Measurements from ENCODE around the gene EIF4G1. TPM values are rescaled to one million over a fixed set of nuclear protein-coding genes. Genes with fewer than 3 reads are reported as not detected.

Gene EIF4G1
- total RNA-seq, 1 donor from 2014 or later: 137 TPM

DNA sequence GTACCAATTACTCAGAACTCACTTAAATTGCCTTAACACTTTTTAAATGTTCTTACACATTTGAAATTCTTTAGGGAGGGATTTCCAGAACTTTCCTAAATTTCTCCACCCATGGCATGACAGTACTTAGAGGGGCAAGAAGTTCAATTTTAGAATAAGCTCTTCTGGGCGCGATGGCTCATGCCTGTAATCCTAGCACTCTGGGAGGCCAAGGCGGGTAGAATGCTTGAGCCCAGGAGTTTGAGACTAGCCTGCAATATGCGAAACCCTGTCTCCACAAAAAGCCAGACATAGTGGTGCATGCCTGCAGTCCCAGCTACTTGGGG, 33.6 kb downstream of the EIF4G1 start:
- H3F3A ChIP-seq (ENCODE audit: low read depth): peaks cover 38% of the 10 kb centered on the region
- Mint-ChIP-seq H3K27ac (no peak overlapping the region), H3K4me1 (peaks cover 51% of the 10 kb centered on the region), H3K27me3 (ENCODE audit: insufficient read depth, low read depth) (peaks cover 11% of the 10 kb centered on the region), H3K36me3 (peaks cover 17% of the 10 kb centered on the region), H3K4me3 (no peak overlapping the region), H3K9me3 (no peaks in the 10 kb centered on the region)
- H3K9ac ChIP-seq: no peak overlapping the region
- no peaks in the 10 kb centered on the region for H3K36me3 ChIP-seq
- no peaks in the 10 kb centered on the region for H3K79me2 ChIP-seq (ENCODE audit: low read depth)
- no peak overlapping the region for H3K4me3 ChIP-seq
- no peaks in the 10 kb centered on the region for H3K27me3 ChIP-seq
- no peak overlapping the region for H3K4me2 ChIP-seq
- TF ChIP-seq EZH2 (IDR thresholded peaks at IDR 0.05): no peak
- TF ChIP-seq, protein P1, sequence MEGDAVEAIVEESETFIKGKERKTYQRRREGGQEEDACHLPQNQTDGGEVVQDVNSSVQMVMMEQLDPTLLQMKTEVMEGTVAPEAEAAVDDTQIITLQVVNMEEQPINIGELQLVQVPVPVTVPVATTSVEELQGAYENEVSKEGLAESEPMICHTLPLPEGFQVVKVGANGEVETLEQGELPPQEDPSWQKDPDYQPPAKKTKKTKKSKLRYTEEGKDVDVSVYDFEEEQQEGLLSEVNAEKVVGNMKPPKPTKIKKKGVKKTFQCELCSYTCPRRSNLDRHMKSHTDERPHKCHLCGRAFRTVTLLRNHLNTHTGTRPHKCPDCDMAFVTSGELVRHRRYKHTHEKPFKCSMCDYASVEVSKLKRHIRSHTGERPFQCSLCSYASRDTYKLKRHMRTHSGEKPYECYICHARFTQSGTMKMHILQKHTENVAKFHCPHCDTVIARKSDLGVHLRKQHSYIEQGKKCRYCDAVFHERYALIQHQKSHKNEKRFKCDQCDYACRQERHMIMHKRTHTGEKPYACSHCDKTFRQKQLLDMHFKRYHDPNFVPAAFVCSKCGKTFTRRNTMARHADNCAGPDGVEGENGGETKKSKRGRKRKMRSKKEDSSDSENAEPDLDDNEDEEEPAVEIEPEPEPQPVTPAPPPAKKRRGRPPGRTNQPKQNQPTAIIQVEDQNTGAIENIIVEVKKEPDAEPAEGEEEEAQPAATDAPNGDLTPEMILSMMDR (IDR thresholded peaks at IDR 0.05): no peak
- TF ChIP-seq EZH2phosphoT487 (IDR thresholded peaks at IDR 0.05): no peak
- peak overlapping the region; percentile 38 for H3K27ac ChIP-seq
- H3K9me3 ChIP-seq (ENCODE audit: low read depth): no peaks in the 10 kb centered on the region
- H4K20me1 ChIP-seq (ENCODE audit: low read depth): peaks cover 38% of the 10 kb centered on the region
- no peak for DNase-seq (ENCODE audit: low spot score)
- H2AFZ ChIP-seq (replicated peaks): no peak overlapping the region
- H3K4me1 ChIP-seq: peaks cover 16% of the 10 kb centered on the region

GRCh38 chr3:184349563-184350470, 35.4 kb downstream of the EIF4G1 start:
- Histone ChIP-seq H3K9me3 (ENCODE audit: low read depth) (no peaks in the 10 kb centered on the region), H3K27me3 (no peaks in the 10 kb centered on the region), H4K20me1 (ENCODE audit: low read depth) (peaks cover 37% of the 10 kb centered on the region), H2AFZ (replicated peaks) (no peak overlapping the region), H3K27ac (no peak overlapping the region), H3K4me1 (peaks cover 15% of the 10 kb centered on the region), H3K4me2 (no peak overlapping the region), H3K4me3 (no peak overlapping the region), H3K36me3 (no peaks in the 10 kb centered on the region), H3F3A (ENCODE audit: low read depth) (peaks cover 35% of the 10 kb centered on the region), H3K79me2 (ENCODE audit: low read depth) (no peaks in the 10 kb centered on the region), H3K9ac (no peak overlapping the region)
- no peak for TF ChIP-seq EZH2 (IDR thresholded peaks at IDR 0.05)
- TF ChIP-seq EZH2phosphoT487 (IDR thresholded peaks at IDR 0.05): no peak
- H3K9me3 Mint-ChIP-seq: no peaks in the 10 kb centered on the region
- peaks cover 13% of the 10 kb centered on the region for H3K36me3 Mint-ChIP-seq
- no peak overlapping the region for H3K4me3 Mint-ChIP-seq
- H3K27ac Mint-ChIP-seq: no peak overlapping the region
- peaks cover 48% of the 10 kb centered on the region for H3K4me1 Mint-ChIP-seq
- DNase-seq (ENCODE audit: low spot score): no peak
- peaks cover 11% of the 10 kb centered on the region for H3K27me3 Mint-ChIP-seq (ENCODE audit: insufficient read depth, low read depth)

GRCh38 chr3:184350618-184351017, 36.2 kb downstream of the EIF4G1 start:
- peaks cover 7% of the 10 kb centered on the region for H3K4me1 ChIP-seq
- H3K27ac Mint-ChIP-seq: no peak overlapping the region
- no peak overlapping the region for H3K27ac ChIP-seq
- H3K79me2 ChIP-seq (ENCODE audit: low read depth): no peaks in the 10 kb centered on the region
- no peaks in the 10 kb centered on the region for H3K36me3 ChIP-seq
- H3K4me3 ChIP-seq: no peak overlapping the region
- H3K4me2 ChIP-seq: no peak overlapping the region
- peaks cover 27% of the 10 kb centered on the region for H3F3A ChIP-seq (ENCODE audit: low read depth)
- peaks cover 19% of the 10 kb centered on the region for H3K36me3 Mint-ChIP-seq
- no peak overlapping the region for H3K9ac ChIP-seq
- no peak overlapping the region for H3K4me3 Mint-ChIP-seq
- no peaks in the 10 kb centered on the region for H3K27me3 ChIP-seq
- no peaks in the 10 kb centered on the region for H3K9me3 Mint-ChIP-seq
- no peak for TF ChIP-seq EZH2phosphoT487 (IDR thresholded peaks at IDR 0.05)
- TF ChIP-seq EZH2 (IDR thresholded peaks at IDR 0.05): no peak
- TF ChIP-seq, protein P1 (IDR thresholded peaks at IDR 0.05): no peak
- no peaks in the 10 kb centered on the region for H3K9me3 ChIP-seq (ENCODE audit: low read depth)
- H4K20me1 ChIP-seq (ENCODE audit: low read depth): peaks cover 29% of the 10 kb centered on the region
- H3K4me1 Mint-ChIP-seq: peaks cover 44% of the 10 kb centered on the region
- no peak overlapping the region for H2AFZ ChIP-seq (replicated peaks)
- H3K27me3 Mint-ChIP-seq (ENCODE audit: insufficient read depth, low read depth): peaks cover 9% of the 10 kb centered on the region
- DNase-seq (ENCODE audit: low spot score): no peak

Measured in neural progenitor cell (in vitro differentiated cells).